HUES6 (cell line): ENCODE measurements around the gene NOL12.

Source experiments
- H3K27ac ChIP-seq: 2 replicates; pipeline ENCODE4 v1.7.0; 2013; ENCODE audit warnings: low read depth, mild to moderate bottlenecking, low read length, inconsistent platforms
- H3K27me3 ChIP-seq: 2 replicates; pipeline ENCODE4 v1.6.1; 2013; ENCODE audit warnings: low read length; ENCODE audit not compliant: control insufficient read depth, insufficient read depth
- H3K36me3 ChIP-seq: 2 replicates; pipeline ENCODE4 v1.6.1; 2013; ENCODE audit warnings: low read length; ENCODE audit not compliant: control insufficient read depth, insufficient read depth
- H3K4me1 ChIP-seq: 2 replicates; pipeline ENCODE4 v1.6.1; 2013; ENCODE audit warnings: low read length; ENCODE audit not compliant: control insufficient read depth, insufficient read depth
- H3K4me3 ChIP-seq: 2 replicates; pipeline ENCODE4 v1.5.1; 2013; ENCODE audit warnings: low read depth, low read length
- H3K9ac ChIP-seq: one replicate; pipeline ENCODE4 v1.6.1; 2013; ENCODE audit warnings: mild to moderate bottlenecking, low read length
- H3K9me3 ChIP-seq: 2 replicates; pipeline ENCODE4 v1.6.1; 2013; ENCODE audit warnings: low read depth, low read length; ENCODE audit not compliant: control insufficient read depth, insufficient read depth

Gene NOL12

DNA sequence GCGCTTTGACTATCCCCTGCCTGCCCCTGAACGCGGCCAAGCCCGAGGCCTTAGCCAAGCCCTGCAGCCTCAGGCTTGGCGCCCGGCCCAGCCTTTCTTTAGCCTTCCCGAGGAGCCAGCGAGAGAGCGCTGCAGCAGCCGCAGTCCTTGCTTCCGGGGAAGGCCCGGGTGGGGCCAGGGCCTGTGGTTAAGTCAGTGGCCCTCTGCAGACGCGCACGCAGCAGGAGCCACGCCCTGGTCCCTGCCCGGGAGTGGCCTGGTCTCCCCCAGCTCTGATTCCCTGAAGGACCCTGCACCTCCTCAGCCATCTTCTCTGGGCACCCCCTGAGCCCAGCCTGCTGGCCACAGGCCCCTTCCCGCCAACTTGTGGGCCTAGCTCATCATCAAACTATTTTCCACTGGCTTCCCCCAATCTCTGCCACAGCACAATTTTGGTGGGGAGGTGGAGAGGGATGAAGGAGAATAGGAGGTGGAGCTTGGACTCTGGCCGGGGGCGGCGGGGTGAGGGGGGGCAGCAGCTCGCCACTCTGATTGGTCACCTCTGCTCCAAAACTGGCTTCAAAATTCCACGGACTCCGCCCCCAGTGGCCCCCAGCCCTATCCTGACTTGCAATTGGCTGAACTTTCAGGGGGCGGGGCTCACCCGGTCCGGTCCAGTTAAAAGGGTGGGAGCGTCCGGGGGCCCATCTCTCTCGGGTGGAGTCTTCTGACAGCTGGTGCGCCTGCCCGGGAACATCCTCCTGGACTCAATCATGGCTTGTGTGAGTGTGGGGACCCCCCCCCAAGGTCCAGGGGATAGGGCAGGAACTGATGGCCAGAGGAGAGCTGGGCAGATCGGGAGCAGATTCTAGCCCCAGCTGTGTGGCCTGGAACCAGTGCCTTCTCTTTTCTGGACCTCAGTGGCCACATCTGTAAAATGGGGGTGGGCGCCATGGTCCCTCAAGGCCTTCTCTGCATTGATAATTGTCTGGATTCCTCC, 10.9 kb upstream of the NOL12 start, which contains the start of gene LGALS1:
LGALS1 (plus strand) TSS at position 686 of the 979 bp plus-strand sequence; CDS start at position 753, 67 bp downstream.
- Histone ChIP-seq H3K4me1 (peaks cover 15% of the 10 kb centered on the region), H3K9ac (peak within 1 kb of the TSS; percentile 63), H3K4me3 (peak within 1 kb of the TSS; percentile 57), H3K9me3 (no peaks in the 10 kb centered on the region), H3K27ac (peak within 1 kb of the TSS; percentile 67; the same call in 1 of the 2 replicates), H3K27me3 (no peaks in the 10 kb centered on the region), H3K36me3 (peaks cover 12% of the 10 kb centered on the region; the same call in 1 of the 2 replicates)

DNA sequence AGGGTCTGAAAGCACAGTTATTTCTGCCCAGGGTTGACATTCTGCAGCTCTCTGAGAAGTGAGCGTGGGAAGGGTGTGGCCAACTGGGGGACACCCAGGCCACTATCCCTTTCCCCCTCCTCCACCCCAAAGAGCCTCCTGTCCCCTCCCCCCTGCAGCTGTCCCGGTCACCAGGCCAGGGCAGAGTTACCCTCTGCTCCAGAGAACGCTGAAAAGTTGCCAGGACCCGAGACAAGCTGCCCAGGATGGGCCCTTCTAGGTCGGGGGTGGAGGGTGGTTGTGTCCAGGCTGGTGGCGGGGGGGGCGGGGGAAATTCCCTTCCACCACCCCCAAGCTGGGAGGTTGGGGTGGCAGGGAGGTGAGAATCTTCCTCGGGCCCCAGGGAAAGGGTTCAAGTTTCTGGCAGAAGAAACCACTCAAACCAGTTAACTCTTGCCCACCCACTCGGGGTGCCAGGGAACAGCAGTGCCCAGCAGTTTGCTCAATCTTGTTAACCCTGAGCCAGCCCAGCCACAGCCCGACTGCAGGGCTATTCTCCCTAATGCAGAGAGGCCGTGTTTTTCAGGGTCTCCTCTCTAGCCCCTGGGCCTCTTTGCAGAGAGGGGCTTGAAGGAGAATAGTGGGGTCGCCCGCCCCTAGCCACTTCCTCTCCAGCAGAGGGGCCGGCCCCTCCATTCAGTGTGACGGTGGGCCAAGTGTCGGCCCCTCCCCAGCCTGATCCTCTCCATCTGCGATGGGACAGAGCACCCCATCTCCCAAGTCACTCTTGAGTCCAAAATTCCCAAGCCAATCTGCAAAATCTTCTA, 10.0 kb upstream of the NOL12 start:
- Histone ChIP-seq H3K27me3 (no peaks in the 10 kb centered on the region), H3K9ac (peak overlapping the region; percentile 32), H3K27ac (peak overlapping the region; percentile 16; the same call in 1 of the 2 replicates)

DNA sequence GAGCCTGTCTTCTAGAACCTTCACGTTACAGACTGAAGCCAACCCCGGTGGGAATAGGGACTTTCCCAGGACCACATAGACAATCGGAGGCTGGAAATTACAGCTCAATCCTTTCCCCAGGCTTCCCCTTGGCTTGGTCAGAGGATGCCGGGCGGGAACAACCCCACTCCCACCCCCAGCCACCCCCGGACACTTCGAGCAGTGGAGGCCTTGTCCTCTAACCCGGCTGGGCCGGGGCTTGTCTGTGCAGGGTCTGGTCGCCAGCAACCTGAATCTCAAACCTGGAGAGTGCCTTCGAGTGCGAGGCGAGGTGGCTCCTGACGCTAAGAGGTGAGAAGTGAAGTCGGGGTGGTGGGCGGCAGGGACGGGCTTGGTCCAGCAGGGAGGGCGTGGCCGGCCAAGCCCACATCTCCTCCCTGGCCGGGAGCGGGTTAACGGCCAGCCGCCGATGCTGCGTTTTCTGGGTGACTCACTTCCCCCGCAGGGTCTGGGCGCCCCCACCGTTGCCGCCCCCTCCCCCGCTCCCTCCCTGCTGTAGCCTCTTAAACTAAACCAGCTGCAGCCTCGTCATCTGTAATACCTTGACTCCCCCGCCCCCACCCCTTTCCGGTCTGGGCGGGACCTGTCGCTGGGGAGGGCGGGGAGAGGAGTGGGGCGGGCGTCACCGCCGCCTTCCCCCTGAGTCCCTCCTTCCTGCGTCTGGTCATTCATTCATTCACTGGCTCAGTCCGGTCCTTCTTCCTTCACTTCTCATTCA, 9.2 kb upstream of the NOL12 start:
- Histone ChIP-seq H3K9me3 (no peaks in the 10 kb centered on the region), H3K27ac (peak overlapping the region; percentile 16; the same call in 1 of the 2 replicates), H3K36me3 (peaks cover 12% of the 10 kb centered on the region; the same call in 1 of the 2 replicates), H3K4me1 (peaks cover 11% of the 10 kb centered on the region), H3K27me3 (no peaks in the 10 kb centered on the region), H3K9ac (peak overlapping the region; percentile 32), H3K4me3 (peak overlapping the region; percentile 48)

More for the DNA sequence above, 10.0 kb upstream of the NOL12 start:
- H3K9me3 ChIP-seq: no peaks in the 10 kb centered on the region
- H3K36me3 ChIP-seq: peaks cover 12% of the 10 kb centered on the region; the same call in 1 of the 2 replicates
- peak overlapping the region; percentile 48 for H3K4me3 ChIP-seq
- peaks cover 15% of the 10 kb centered on the region for H3K4me1 ChIP-seq

DNA sequence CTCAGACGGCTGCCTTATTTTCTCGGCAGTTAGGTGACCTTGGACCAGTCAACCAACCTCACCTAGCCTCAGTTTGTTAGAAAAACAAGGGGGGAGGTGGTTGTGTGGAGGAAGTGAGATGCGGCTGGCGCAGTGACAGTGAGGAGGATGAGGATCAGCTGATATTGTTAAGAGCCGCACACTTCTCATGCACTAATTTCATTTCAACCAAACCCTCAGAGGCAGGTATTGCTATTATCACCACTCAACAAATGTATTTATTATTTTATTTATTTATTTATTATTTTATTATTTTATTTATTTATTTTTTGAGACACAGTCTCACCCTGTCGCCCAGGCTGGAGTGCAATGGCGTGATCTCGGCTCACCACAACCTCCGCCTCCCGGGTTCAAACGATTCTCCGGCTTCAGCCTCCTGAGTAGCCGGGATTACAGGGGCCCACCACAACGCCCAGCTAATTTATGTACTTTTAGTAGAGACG, 8.6 kb upstream of the NOL12 start:
- Histone ChIP-seq H3K4me3 (peak overlapping the region; percentile 48), H3K9me3 (no peaks in the 10 kb centered on the region), H3K4me1 (peaks cover 11% of the 10 kb centered on the region), H3K27me3 (no peaks in the 10 kb centered on the region), H3K27ac (no peak overlapping the region), H3K9ac (no peak overlapping the region), H3K36me3 (peaks cover 12% of the 10 kb centered on the region; the same call in 1 of the 2 replicates)

DNA sequence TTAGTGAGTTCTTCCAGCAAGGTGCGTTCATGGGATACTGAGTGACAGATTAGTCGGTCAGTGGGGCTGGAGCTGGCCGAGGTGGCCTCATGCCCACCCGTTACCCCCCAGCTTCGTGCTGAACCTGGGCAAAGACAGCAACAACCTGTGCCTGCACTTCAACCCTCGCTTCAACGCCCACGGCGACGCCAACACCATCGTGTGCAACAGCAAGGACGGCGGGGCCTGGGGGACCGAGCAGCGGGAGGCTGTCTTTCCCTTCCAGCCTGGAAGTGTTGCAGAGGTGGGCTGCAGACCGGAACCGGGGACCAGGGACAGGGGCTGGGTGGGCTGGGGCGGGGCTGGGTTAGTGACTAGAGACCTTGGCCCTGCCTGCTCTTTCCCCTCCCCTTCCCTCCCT, 7.8 kb upstream of the NOL12 start:
- Histone ChIP-seq H3K9me3 (no peaks in the 10 kb centered on the region), H3K9ac (peak overlapping the region; percentile 18), H3K4me1 (peaks cover 11% of the 10 kb centered on the region), H3K36me3 (peaks cover 12% of the 10 kb centered on the region; the same call in 1 of the 2 replicates), H3K27ac (no peak overlapping the region), H3K4me3 (no peak overlapping the region), H3K27me3 (no peaks in the 10 kb centered on the region)

DNA sequence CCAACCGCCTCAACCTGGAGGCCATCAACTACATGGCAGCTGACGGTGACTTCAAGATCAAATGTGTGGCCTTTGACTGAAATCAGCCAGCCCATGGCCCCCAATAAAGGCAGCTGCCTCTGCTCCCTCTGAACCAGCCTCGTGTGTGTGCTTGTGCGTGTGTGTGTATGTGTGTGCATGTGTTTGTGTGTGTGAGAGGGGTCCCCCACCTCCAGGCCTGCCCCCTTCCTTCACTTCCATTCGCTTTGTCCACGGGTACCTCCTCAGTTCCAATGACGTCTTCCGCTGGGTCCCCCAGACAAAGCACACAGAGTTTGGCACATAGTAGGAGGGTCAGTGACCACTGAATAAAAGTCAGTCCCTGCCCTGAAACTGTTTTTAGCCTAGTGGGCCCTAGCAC, 6.5 kb upstream of the NOL12 start:
- H3K27me3 ChIP-seq: no peaks in the 10 kb centered on the region
- no peak overlapping the region for H3K4me3 ChIP-seq
- H3K27ac ChIP-seq: no peak overlapping the region
- H3K9ac ChIP-seq: no peak overlapping the region
- H3K36me3 ChIP-seq: peaks cover 12% of the 10 kb centered on the region; the same call in 1 of the 2 replicates
- no peaks in the 10 kb centered on the region for H3K9me3 ChIP-seq
- H3K4me1 ChIP-seq: peaks cover 11% of the 10 kb centered on the region

DNA sequence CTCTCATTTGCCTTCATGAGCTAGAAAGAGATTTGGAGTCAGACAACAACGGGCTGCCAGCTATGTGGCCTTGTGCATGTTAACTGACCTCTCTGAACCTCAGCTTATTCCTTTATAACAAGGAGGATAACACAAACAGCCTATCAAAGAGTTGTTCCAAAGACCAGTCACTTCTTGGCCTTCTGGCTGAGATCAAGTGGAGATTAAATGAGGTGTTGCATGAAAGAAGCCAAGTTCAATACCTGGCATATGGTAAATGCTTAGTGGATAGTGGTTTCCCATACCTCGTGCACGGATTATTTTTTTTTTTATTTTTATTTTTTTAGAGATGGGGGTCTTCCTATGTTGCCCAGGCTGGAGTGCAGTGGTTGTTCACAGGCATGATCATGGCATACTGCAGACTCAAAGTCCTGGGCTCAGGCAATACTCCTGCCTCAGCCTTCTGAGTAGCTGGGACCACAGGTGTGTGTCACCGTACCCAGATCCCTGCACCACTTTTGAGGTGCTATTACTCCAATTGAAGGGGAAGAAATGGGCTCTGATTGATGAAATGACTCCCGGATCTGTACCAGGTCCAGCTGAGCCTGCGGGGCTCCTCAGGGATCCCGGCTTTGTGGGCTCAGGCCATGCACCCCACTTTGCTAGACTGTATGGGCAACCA, 5.8 kb upstream of the NOL12 start:
- H3K4me3 ChIP-seq: no peak overlapping the region
- peaks cover 12% of the 10 kb centered on the region; the same call in 1 of the 2 replicates for H3K36me3 ChIP-seq
- H3K27ac ChIP-seq: no peak overlapping the region
- no peak overlapping the region for H3K9ac ChIP-seq
- H3K27me3 ChIP-seq: no peaks in the 10 kb centered on the region
- H3K4me1 ChIP-seq: peaks cover 6% of the 10 kb centered on the region
- H3K9me3 ChIP-seq: no peaks in the 10 kb centered on the region

DNA sequence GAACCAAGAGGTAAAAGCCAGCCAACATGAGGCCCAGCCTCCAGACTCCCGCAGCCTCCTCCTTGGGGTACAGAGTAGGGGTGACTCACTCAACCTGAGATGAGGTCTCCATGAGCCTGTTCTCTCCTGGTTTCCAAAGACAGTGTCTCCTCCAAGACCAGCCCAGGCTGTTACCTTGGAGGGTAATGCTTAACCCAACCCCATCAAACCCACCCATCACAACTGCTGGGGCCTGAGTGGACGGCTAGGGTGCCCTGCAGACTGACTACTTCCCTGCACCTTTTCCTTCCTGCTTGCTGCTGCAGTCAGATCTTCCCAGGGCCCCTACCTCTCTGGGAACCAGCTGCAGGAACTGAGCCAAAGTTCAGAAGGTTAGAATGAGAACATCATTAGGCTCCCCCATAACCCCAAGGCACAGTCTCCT, 5.1 kb upstream of the NOL12 start:
- no peak overlapping the region for H3K27ac ChIP-seq
- peaks cover 12% of the 10 kb centered on the region; the same call in 1 of the 2 replicates for H3K36me3 ChIP-seq
- no peak overlapping the region for H3K4me3 ChIP-seq
- H3K27me3 ChIP-seq: no peaks in the 10 kb centered on the region
- no peak overlapping the region for H3K9ac ChIP-seq
- no peaks in the 10 kb centered on the region for H3K9me3 ChIP-seq
- peaks cover 6% of the 10 kb centered on the region for H3K4me1 ChIP-seq

DNA sequence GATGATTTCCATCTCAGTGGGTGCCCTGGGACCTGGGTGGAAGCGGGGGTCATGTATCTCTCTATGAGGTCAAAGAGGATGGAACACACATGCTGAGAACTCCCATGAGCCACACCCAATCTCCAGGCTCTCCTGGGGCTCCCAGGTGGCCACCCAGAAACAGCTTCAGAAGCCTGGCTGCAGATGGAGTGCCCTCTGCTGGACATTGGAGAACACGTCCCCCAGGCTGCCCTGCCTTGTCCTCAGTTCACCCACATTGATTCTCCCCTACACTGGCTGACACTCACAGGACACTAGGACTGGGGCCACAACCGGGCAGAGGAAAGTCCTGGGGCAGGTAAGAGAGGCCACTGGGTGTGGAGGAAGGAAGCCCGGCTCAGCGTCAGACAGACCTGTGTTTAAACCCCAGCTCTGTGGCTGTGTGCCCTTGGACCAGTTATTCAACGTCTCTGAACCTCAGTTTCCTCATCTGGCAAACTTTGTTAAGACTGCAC, 4.5 kb upstream of the NOL12 start:
- Histone ChIP-seq H3K9ac (no peak overlapping the region), H3K36me3 (peaks cover 12% of the 10 kb centered on the region; the same call in 1 of the 2 replicates), H3K4me3 (no peak overlapping the region), H3K27ac (no peak overlapping the region), H3K27me3 (no peaks in the 10 kb centered on the region), H3K9me3 (no peaks in the 10 kb centered on the region), H3K4me1 (peaks cover 1% of the 10 kb centered on the region)
